NCI-H1417 (cell line): ENCODE data around the gene PRRC2A.

ENCODE experiments used
- DNase-seq, 3 experiments: peaks; one replicate each; lab custom pipeline; 2025; lab: John Stamatoyannopoulos, UW

The PRRC2A gene

DNA sequence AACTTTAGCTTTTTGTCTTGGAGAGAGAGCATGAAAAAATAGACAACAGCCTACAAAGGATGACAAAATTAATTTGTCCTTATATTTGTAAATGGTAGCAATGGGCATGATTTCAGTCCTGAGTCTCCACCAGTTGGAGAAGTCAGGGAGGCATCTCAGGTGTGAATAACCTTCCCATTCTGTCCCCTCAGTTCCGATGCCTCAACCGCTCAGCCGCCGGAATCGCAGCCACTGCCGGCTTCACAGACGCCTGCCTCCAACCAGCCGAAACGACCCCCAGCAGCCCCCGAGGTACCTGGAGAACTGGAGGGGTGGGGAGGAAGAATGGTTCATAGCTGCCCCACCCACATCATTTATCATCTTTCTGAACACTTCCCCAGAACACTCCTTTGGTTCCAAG, 3.6 kb downstream of the PRRC2A start:
- DNase-seq = no peak

DNA sequence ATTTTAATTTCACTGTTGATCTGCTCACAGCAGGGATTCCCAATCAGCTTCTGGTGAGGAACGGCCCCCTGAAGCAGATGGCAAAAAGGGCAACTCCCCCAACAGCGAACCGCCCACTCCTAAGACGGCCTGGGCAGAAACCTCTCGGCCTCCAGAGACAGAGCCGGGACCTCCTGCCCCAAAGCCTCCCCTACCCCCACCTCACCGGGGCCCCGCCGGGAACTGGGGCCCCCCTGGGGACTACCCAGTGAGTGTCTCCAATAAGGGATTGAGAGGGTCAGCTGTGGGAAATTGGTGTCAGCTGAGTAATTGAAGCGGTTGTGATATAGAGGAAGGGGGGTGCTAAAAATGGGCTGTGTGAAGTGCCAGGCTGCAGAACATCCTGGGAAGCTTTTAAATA, 6.4 kb downstream of the PRRC2A start:
- DNase-seq = no peak

DNA sequence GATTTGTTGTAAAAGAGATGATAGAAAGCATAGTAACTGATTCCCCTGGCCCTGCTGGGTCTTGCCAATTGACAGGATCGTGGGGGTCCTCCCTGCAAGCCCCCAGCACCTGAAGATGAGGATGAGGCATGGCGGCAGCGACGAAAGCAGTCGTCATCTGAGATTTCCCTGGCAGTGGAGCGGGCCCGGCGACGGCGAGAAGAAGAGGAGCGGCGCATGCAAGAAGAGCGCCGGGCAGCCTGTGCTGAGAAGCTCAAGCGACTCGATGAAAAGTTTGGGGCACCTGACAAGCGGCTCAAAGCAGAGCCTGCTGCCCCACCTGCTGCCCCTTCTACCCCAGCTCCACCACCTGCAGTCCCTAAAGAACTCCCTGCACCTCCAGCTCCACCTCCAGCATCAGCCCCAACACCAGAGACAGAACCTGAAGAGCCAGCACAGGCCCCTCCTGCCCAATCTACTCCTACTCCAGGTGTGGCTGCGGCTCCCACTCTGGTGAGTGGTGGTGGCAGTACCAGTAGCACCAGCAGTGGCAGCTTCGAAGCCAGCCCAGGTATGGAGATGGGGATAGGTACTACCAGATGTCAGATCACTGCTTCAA, 7.3 kb downstream of the PRRC2A start:
- DNase-seq = no peak

DNA sequence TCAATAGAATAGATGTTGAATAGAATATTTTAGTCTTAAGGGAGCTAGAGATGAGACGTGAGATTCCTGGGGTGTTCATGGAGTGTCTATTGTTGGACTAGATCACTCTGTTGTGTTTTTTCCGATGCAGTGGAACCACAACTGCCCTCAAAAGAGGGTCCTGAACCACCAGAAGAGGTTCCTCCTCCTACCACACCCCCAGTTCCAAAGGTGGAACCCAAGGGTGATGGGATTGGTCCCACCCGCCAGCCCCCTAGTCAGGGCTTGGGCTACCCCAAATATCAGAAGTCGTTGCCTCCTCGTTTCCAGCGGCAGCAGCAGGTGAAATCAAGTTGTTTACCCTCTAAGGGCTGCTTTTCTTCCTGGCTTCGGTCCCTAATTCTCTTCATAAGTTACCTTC, 8.5 kb downstream of the PRRC2A start:
- DNase-seq = no peak

DNA sequence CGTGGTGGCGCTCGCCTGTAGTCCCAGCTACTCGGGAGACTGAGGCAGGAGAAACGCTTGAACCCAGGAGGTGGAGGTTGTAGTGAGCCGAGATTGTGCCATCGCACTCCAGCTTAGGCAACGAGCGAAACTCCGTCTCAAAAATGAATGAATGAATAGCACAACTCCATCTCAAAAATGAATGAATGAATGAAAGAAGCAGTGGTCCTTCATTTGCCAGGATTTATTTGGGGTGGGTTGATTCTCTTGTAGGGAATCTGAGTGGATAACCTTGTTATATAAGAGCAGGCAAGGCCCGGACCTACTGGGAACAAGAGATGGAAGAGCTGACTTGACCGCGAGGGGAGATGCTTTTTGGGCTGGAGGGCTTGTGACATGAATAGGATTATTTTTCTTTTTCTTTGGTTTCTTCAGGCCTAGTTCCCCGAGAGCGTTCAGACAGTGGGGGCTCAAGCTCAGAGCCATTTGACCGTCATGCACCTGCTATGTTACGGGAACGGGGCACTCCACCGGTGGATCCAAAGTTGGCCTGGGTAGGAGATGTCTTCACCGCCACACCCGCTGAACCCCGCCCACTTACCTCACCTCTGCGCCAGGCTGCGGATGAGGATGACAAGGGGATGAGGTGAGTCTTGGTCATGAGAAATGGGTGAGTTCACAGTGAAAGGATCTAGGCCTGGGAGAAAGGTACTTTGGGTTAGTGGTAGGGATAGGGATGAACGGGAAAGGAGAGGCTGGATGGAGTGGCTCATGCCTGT, 9.8 kb downstream of the PRRC2A start:
- no peak for DNase-seq

DNA sequence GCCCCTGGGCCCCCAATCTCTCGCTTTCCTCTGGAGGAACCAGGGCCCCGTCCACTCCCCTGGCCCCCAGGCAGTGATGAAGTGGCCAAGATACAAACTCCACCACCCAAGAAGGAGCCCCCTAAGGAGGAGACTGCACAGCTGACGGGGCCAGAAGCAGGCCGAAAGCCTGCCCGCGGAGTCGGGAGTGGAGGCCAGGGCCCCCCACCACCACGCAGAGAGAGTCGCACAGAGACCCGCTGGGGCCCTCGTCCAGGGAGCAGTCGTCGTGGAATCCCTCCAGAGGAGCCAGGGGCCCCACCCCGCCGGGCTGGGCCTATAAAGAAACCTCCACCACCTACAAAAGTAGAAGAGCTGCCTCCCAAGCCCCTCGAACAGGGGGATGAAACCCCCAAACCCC, 10.7 kb downstream of the PRRC2A start:
- DNase-seq = no peak

DNA sequence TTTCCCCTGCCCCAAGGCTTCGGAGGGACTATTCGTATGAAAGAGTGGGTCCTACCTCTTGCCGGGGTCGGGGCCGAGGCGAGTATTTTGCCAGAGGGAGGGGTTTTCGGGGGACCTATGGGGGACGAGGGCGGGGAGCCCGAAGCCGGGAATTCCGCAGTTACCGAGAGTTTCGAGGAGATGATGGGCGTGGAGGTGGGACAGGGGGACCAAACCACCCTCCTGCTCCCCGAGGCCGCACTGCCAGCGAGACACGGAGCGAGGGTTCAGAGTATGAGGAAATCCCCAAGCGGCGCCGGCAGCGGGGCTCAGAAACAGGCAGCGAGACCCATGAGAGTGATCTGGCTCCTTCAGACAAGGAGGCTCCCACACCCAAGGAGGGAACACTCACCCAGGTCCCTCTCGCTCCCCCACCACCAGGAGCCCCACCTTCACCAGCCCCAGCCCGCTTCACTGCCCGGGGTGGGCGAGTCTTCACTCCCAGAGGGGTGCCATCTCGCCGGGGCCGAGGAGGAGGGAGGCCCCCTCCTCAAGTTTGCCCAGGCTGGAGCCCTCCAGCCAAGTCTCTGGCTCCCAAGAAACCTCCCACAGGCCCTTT, 11.3 kb downstream of the PRRC2A start:
- no peak for DNase-seq

DNA sequence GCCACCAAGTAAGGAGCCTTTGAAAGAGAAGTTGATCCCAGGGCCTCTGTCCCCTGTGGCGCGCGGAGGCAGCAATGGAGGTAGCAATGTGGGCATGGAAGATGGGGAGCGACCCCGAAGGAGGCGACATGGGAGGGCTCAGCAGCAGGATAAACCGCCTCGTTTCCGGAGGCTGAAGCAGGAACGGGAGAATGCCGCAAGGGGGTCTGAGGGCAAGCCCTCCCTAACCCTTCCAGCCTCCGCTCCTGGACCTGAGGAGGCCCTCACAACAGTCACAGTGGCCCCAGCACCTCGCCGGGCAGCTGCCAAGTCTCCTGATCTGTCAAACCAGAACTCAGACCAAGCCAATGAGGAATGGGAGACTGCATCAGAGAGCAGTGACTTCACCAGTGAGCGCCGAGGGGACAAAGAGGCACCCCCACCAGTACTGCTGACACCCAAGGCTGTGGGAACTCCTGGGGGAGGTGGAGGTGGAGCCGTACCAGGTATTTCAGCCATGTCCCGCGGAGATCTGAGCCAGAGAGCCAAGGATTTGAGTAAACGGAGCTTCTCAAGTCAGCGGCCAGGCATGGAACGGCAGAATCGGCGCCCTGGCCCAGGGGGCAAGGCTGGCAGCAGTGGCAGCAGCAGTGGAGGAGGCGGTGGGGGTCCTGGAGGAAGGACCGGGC, 11.9 kb downstream of the PRRC2A start:
- DNase-seq = no peak

DNA sequence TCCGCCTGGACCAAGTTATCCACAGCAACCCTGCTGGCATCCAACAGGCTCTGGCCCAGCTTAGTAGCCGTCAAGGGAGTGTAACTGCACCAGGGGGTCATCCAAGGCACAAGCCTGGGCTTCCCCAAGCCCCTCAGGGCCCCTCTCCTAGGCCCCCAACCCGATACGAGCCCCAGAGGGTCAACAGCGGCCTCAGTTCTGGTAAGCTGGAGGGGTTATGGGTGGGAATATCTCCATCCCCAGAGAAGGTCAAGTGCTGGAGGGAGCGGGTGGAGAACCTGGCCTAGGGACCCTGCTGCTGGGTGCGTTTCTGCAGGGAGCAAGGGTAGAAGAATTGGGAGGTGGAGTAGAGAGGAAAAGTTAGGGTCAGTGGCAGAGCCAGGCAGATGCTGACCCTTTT, 12.9 kb downstream of the PRRC2A start:
- DNase-seq = no peak

DNA sequence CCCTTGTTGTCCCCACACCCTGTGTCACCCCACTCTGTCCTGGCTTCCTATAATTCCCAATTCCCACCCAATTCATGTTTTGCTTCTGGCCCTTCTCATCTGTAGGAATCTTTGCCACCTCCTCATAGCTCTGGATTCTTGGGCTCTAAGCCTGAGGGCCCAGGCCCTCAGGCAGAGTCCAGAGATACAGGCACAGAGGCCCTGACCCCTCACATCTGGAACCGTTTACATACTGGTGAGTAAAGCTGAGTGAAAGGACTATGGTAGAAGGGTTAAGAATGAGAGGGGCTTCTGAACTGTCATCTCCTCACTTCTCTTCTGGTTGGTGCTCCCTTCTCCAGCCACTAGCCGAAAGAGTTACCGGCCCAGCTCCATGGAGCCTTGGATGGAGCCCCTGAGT, 13.6 kb downstream of the PRRC2A start:
- no peak for DNase-seq

DNA sequence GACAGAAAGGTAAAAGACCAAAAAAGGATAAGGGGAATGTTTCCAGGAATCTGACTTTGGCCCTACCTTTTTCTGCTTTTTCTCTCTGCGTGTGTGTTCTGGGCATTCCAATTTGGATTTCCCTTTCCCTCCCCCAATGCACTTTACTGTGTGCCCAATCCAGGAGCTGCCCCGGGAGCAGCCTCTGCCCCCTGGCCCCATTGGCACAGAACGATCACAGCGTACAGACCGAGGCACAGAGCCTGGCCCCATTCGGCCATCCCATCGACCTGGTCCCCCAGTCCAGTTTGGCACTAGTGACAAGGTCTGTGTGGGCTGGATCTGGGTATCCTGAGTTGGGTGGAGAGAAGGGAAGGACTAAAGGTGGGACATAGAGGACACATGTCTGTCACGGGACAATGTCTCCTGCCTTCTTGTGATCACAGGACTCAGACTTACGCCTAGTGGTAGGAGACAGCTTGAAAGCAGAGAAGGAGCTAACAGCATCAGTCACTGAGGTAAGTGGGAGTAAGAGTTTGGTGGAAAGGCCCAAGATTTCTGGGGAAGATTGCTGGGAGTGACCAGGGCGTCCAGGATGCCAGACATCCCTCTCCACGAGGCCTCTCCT, 14.6 kb downstream of the PRRC2A start:
- no peak for DNase-seq

DNA sequence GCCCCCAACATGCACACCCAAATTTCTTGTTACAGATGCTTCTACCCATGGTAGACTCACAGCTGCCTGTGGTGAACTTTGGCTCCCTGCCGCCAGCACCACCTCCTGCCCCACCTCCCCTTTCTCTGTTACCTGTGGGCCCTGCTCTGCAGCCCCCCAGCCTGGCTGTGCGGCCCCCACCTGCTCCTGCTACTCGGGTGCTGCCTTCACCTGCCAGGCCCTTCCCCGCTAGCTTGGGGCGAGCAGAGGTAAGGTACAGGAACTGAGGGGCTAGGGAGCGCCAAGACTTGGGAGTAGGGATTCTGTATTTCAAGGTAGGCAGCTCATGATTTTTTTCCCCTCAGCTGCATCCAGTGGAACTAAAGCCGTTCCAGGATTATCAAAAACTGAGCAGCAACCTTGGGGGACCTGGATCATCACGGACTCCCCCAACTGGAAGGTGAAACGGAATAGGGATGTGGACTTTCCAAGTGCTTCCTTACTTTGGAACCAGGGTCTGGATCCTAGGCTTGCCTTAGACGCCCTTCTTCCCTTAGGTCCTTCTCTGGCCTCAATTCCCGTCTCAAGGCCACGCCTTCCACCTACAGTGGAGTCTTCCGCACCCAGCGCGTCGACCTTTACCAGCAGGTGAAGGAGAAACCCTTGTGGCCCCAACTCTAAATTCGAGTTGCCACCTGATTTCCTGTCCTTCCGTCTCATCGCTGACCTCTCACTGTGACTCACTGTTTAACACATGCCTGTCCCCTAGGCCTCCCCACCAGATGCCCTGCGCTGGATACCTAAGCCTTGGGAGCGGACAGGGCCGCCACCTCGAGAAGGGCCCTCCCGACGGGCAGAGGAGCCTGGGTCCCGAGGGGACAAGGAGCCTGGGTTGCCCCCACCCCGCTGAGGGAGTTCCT, 16.4 kb downstream of the PRRC2A start:
- DNase-seq = no peak

DNA sequence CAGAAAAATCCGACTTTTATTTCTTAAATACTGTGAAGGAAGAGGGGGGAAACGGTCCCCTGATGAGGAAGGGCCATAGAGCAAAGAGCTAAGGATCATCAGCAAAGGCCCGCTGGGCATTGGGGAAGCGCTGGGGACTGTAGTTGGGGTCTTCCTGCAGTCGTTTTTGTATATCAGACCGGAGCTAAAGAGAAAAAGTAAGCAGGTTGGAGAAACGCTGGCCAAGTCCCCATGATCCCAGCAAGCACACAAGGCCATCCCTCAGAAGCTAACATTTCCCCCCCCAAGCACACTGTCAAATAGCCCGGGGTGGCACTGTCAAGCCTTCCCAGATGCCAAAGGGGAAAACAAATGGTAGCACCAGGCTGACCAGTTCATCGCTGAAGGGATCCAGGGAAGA, 18.5 kb downstream of the PRRC2A start:
- no peak for DNase-seq

DNA sequence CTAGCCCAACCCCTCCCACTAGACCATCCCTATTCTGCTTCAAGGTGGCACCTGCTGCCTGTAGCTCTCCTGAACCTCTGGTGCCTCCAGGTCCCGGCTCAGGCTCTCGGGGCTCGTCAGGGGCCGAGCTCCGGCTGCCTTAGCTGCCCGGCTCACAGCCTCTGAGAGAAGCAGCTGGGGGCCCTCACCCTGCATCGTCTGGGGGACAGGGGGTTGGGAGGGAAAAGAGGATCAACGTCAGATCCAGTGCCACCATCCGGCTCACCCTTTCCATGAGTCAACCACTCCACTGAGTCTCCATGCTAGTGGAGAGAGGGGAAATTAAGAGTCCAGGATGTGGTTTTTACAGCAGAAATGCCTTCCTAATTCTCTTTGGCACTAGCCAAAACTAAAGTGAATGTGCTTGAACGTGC, 18.9 kb downstream of the PRRC2A start:
- DNase-seq = no peak

DNA sequence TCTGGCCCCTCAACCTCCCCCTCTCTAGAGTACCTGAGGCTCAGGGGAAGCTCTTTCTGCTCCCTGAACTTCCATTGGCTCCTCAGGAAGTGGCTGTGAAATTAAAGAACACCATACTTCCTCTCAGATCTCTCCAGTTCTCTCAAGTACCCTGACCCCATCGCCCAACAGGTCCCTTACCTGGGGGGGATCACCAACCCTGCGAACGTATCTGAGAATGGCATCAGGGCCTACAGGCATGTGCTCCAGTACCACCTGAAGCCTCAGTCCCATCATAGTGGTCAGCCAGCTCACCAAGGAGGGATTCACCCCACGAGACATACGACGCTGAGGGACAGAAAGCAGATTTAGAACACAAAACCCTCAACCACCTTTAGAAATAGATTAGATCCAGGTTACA, 20.1 kb downstream of the PRRC2A start:
- no peak for DNase-seq

DNA sequence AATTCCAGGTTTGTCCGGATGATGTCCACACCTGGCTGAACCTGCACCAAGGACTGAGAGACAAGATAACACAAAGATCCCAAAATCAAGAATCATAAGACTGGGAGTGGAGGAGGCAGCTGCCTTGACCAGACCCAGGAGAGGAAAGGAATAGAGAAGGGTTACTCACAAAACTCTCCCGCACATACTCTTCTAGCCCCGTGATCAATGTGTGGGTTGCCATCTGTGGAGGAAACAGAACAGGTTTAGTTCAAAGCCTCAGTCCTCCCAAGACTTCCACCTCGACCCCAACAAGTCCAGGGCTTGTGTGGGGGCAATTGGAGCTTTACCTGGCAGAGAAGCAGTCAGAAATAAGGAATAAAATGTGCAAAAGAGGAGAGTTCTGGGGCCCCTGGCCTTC, 20.9 kb downstream of the PRRC2A start:
- DNase-seq = no peak

DNA sequence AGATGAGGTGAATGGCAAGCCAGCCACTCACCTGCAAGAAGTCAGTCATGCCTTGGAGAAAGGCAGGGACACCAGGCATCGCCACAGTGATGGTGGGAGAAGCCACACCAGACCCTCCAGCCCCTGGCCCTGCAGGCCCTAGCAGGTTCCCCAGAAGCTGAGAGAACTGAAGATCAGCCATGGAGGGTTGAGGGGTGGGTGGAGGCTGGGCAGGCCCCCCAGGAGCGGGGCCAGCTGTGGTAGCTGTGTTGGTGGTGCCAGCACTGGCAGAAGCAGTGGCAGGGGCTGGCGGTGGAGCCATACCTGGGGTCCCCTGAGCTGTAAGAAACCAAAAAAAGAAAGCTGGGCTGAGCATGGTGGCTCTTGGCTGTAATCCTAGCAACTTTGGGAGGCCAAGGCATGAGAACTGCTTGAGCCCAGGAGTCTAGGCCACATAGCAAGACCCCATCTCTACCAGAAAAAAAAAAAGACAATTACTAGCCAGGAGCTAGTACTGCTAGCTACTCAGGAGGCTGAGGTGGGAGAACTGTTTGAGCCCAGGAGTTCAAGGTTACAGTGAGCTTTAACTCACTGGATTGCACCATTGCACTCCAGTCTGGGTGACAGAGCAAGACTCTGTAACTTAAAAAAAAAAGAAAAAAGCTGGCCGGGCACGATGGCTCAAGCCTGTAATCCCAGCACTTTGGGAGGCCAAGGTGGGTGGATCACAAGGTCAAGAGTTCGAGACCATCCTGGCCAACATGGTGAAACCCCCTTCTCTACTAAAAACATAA, 22.5 kb downstream of the PRRC2A start:
- DNase-seq = no peak

DNA sequence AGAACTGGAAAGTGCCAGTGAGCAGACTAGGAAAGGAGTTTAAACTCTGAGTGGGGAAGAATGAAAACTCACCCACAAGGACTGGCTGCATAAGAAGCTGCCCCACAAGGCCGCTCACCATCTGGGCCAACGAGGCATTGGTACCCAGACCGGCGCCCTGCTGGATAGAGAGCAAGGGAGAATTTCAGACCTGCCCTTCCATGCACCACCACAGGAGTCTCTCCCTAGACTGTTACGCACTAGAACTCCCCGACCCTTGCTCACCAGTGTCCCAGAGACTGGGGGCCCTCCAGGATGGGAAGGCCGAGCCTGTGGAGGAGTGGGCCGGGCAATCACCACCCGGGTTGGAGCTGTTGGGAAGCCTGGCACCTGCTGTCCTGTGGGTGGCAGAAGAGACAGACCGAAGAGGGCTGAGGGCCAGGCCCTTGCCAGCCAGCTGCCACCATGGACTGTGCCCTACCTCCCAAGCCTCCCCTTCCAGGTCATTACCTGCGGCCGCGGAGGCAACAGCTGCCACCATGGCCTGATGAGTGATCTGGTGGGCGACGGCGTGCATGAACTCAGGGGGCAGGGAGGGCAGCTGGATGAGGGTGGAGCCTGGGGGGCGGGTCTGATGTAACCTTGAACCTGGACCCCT, 23.4 kb downstream of the PRRC2A start:
- DNase-seq = no peak

DNA sequence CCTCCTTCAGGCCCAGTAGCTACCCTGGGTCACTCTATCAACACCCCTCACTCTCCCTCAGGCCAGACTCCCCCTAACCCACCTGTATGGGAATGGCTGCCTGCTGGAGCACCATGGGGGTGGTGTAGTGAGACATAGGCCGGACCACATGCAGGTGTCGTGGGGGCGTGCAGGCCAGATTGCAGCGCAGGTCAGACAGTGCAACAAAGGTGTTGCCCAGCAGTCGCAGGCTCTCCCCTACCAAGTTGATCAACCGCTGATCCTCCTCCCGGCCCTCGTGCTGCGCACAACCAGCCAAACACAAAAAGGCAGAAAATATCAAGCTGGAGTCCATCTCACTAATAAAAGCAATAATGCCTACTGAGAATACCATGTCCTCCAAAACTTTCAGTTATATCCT, 24.8 kb downstream of the PRRC2A start:
- no peak for DNase-seq

DNA sequence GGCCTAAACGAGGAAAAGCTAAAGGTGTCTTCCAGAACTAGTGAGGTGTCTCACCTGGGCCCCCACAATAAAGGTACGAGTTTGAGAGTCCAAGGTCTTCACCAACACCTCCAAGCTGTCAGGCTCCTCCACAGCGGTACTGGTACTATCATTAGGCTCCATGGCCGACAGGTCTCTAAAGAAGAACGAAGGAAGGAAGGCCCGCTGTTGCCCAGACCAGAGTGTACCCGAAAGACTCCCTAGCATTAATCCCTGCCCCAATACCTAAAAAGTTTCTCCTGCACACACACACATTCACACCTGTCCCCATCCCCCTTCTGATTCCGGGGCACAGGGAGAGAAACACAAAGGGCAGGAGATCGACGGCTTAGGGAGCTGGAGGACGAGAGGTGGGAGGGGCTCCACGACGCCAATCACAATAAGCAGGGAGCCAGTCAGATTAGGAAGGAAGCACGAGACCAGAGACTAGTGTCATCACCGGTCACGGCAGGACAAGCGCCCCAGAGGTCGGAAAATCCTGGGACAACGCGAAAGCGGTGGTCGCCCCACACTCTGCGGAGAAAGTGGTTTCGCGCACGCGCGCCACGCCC, 31.2 kb downstream of the PRRC2A start:
- peak; percentile 61 to 87 (median 65) for DNase-seq
